Non-pigmented ciliary epithelial cell (primary cell): ENCODE results near the gene ABCC5.
A peak's percentile ranks its signal among the peaks of the same experiment; 100 is the strongest.
"Not testable (repeated sequence)": the region's sequence is repeated elsewhere in the genome, so short reads cannot be mapped to it uniquely, and the experiment has no call there.

Source experiments
- DNase-seq: peaks from one replicate; pipeline ENCODE4 v3.0.0-alpha.2; 2010; ENCODE audit warnings: low read depth

ABCC5 gene

GRCh38 chr3:183892610-183893214, 125.0 kb downstream of the ABCC5 start:
- DNase-seq: no peak

GRCh38 chr3:183885766-183886165, 131.9 kb downstream of the ABCC5 start:
- DNase-seq: no peak

- peak; percentile 34 for DNase-seq
These were observed 133.0 kb downstream of the ABCC5 start, which contains the start of gene PARL for GRCh38 chr3:183884427-183885296. TSS of gene PARL (minus strand) at chr3:183884880. CDS start at chr3:183884846, 34 bp downstream.

GRCh38 chr3:183884097-183884426, 133.6 kb downstream of the ABCC5 start:
- DNase-seq: no peak

- no peak for DNase-seq
These were observed 134.2 kb downstream of the ABCC5 start for GRCh38 chr3:183883291-183884096.

- DNase-seq: no peak
These were observed 137.6 kb downstream of the ABCC5 start for GRCh38 chr3:183880121-183880520.

GRCh38 chr3:183879243-183879642, 138.4 kb downstream of the ABCC5 start:
- DNase-seq: no peak

- no peak for DNase-seq
These were observed 139.6 kb downstream of the ABCC5 start for GRCh38 chr3:183878071-183878470.

- DNase-seq: not testable (repeated sequence)
These were observed 140.5 kb downstream of the ABCC5 start for GRCh38 chr3:183877227-183877626.

- DNase-seq: no peak
These were observed 142.3 kb downstream of the ABCC5 start for GRCh38 chr3:183875411-183875810.

GRCh38 chr3:183873914-183874313, 143.8 kb downstream of the ABCC5 start:
- no peak for DNase-seq

- DNase-seq: no peak
These were observed 146.1 kb downstream of the ABCC5 start for GRCh38 chr3:183871541-183871940.

- no peak for DNase-seq
These were observed 147.1 kb downstream of the ABCC5 start for GRCh38 chr3:183870563-183870962.
